Activated T-cell treated with anti-CD3 and anti-CD28 coated beads for 1 hour (primary cell): ENCODE measurements around the gene TSPO.

Experiments used
- DNase-seq: peaks from one replicate; pipeline ENCODE4 v3.0.0-alpha.2; 2020; ENCODE audit warnings: low read depth

The TSPO gene

GRCh38 chr22:43202326-43202725 is 51.0 kb downstream of the TSPO start:
- no peak for DNase-seq

- DNase-seq = no peak
These were observed 51.5 kb downstream of the TSPO start for GRCh38 chr22:43202756-43203410.

DNA sequence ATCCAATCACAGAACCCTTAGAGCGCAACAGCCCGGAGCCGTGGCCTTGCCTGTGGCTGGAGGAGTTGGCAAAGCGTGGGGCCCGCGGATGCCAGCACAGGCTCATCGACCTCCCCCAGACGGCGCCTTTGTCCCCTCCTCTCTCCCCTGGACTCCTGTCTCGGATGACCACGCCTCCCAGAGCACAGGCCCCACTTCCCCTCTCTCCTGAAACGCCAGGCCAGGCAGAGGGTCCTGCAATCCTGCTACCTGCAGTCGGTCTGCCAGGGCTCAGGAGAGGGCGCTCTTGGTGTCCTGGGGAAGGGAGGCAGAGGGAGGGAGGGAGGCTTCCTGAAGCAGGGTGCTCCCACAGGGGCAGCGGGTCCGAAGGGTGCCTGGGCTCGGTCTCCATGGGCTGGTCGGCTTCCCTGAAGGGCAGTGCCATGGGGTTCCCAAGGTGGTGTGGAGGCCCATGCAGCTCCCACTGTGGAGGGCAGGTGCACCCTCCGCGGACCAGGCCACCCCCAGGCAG is 52.2 kb downstream of the TSPO start:
- no peak for DNase-seq

DNA sequence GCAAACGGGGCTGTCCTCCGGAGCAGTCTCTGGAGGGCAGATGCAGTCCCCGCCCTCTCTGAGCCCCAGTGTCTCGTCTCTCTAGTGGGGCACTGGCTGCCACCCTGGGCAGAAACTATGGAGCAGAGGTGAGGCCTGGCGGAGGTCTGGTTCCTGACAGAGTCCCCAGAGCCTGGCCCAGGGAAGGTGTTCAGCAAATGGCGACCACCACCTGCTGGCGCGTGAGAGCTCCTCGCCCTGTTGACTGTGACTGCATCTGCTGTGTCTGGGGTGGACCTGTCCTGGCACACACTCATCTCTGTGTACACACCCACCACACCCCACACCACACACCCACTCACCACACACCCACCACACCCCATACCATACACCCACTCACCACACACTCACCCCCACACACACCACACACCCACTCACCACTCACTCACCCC is 53.9 kb downstream of the TSPO start:
- DNase-seq = no peak

- DNase-seq = no peak
These were observed 54.6 kb downstream of the TSPO start for GRCh38 chr22:43205748-43206508.

DNA sequence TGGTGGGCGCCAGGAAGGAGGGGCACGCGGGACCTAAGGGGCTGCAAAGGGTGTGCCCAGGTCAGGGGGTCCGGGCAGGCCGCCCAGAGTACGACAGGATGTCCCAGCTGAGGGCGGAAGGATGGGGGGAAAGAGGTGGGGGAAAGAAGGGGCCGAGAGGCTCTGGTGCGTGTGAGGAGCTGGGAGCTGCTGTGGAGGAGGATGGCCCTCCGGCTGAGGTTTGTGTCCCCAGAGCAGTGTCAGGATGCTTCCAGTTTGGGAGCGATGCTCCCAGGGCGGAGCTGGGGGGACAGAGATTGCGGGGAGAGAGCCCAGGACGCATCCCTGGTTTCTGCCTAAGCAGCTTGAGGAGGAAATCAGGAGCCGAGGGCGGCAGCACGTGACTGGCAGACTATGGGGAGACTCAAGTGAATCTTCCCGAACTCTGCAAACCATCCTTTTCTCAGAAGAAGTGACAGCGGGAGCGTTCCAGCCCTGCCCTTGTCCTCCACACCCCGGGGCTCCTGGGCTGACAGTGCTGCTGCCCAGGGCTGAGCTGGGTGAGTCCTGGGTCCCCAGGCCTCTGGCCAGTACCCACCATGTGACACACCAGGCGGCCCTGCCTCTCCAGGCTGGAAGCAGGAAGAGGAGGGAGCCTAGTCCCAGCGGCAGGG is 55.3 kb downstream of the TSPO start:
- DNase-seq = no peak

GRCh38 chr22:43207386-43207785 is 56.0 kb downstream of the TSPO start:
- DNase-seq = no peak

GRCh38 chr22:43207849-43208702 is 56.7 kb downstream of the TSPO start:
- no peak for DNase-seq

- no peak for DNase-seq
These were observed 57.6 kb downstream of the TSPO start for GRCh38 chr22:43208703-43209522.

GRCh38 chr22:43209523-43209890 is 58.1 kb downstream of the TSPO start:
- DNase-seq = no peak

GRCh38 chr22:43209971-43210370 is 58.6 kb downstream of the TSPO start:
- DNase-seq = no peak

DNA sequence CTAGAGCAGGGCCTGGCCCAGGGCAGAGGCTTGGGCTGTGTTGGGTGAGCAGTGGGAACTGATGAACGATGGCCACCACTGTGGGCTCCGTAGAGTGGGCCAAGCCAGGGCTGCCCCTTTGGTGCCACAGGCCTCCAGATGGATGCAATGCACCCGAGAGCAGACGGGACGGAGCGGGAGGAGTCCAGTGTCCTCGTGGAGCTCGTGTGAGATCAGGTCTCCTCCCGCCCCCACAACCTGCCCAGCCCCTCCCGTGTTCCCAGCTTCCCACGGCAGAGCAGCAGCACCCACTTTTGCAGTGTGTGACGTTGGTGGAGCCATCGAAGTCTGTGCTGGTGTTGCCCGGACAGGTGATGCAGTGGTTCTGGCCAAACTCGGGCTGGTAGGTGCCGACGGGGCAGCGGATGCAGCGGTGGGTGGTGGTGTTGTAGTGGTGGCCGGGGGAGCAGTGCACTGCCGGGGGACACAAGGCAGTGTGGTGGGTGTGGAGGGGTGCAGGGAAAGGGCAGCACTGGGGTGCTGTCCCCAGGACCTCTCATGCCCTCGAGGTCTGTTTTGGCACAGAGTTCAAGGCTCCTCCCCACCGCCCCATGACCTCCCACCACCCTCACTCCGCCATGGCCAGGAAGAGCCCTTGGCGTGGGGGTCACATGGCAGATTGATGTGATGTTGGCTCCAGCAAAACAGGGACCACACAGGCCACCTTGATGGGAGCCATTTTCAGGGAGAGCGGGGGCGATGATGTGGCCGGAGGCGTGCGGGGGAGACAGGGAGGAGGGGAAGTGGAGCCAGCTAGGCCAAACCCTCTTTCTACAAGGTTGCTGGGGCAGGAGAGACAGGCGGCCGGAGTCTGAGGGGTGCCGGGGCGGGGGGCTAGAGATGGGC is 59.5 kb downstream of the TSPO start:
- no peak for DNase-seq

DNA sequence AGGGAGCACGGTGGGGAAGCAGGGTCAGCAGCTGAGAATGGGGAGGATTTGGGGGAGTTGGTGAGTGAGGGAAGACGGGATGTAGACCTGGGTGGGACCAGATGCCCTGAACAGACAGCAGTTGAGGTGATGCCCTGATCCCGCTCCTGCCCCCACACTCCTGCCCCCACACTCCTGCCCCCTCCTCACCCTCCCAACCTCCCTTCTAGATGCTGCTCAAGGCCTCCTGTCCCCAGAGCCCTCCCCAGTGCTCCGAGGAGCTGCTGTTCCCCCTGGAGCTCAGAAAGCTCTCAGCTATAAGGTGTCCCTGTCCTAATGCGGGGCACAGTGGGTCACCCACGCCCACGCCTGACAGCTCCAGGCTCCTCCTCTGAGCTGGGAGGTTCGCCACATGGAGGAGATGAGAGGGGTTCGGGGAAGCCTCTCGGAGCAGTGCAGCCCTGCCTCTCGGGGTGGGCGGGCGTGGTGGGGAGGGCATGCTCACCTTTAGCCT is 60.6 kb downstream of the TSPO start:
- DNase-seq = no peak

- DNase-seq = no peak
These were observed 61.1 kb downstream of the TSPO start for GRCh38 chr22:43212434-43212952.
